GM18909 (cell line): ENCODE data around the gene PCDH9.

ENCODE experiments used
- ATAC-seq: cut with Tn5 transposase; IDR thresholded peaks from one replicate; pipeline ENCODE4 v1.9.1; 2021; ENCODE audit warnings: mild to moderate bottlenecking; ENCODE audit not compliant: unreplicated experiment, poor library complexity

The PCDH9 gene

DNA sequence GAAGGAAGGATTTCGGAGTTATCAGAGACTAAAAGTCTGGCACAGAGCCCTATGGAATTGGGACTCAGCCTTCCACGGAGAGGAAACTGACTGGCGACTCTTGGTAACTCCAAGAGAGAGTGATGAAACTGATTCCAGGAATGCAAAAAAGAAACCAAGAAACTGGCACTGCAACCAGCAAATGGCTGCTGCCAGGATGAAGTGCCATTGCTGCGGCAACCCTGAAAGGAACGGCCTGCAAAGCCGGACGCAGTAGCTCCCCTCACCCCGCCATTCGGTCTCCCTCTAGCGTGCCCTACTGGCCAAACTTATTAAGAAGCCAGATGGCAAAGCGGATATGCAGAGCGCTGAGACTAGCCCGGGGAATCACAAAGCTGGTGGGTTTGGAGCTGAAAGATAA lies 236.0 kb downstream of the PCDH9 start:
- ATAC-seq: peak; percentile 76

DNA sequence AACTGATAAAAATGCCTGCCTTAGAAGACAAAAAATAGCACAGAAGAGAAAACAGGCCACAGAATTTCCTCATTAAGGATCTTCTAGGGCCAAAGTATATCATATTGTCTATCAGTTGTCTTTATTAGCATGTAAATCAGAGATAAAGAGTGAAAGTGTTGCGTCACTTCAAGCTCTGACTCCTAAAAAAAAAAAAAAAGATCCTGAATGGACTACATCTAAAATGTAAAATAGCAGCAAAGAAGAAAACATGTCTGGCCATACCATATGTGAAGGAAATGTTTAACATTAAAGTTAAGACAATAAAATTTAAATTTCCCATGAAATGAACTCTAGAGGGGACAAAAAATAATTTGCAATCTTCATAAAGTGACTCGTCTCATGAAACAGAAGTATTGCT lies 237.4 kb downstream of the PCDH9 start:
- no peak for ATAC-seq

DNA sequence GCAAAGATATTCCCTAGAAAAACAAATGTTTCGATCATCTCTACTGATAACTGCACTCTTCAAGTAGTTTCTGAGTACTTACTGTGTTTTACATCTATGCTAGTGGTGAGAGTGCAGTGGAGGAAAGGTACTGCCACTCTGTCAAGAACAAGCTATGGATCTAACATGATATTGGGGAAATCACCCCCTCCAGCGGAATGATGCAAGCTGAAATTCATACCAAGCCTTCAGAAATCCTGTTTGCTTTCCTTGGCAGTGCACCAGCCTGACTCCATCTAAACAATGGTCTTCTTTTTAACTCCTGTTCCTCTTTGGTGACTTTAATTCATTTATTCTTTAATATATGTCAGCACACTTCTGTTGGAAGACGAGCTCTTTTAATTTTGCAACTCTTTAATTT lies 238.0 kb downstream of the PCDH9 start:
- ATAC-seq: no peak

DNA sequence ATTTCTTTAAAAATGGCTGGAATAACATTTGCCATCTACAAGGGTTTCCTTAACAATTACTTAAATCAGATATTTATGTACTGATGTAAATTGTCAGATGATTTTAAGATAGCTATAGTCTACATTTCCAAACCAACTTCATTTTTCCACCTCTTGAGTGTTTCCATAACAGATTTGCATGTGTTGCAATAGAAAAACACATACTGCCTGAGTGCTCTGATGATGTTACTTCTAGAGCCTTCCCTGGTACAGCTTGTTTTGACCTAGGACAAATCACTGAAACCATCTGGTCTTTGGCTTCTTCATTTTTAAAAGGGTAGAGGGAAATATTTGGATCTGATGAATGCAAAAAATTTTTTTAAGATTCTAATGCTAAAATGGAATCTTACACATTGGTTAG lies 245.9 kb downstream of the PCDH9 start:
- ATAC-seq: no peak

DNA sequence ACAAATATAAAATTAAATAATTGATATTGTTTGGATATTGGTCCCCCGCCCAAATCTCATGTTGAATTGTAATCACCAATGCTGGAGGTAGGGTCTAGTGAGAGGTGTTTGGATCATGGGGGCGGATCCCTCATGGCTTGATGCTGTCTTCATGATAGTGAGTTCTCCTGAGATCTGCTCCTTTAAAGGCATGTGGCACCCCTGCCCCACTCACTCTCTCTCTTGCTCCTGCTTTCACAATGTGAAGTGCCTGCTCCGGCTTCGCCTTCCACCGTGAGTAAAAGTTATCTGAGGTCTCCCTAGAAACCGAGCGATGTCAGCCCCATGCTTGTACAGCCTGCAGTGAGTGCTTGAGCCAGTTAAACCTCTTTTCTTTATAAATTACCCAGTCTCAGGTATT lies 248.2 kb downstream of the PCDH9 start:
- no peak for ATAC-seq

DNA sequence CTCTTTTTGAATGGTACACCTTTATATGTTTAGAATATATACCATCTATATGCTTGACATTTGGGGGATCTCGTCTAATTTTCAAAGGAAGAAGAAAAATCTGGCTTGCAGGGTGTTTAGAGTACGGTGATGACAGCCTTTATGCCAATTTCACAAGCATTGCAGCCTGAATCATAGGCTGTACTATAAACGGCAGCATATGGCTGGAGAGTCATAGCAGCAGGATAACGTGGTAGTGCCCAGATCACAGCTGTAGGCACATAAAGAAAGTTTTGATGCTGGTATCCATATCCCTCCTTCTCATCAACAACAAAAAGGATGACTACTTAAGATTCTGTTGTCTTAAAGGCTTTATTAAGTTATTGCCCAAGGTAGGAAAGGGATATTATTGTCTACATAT lies 253.0 kb downstream of the PCDH9 start:
- no peak for ATAC-seq

DNA sequence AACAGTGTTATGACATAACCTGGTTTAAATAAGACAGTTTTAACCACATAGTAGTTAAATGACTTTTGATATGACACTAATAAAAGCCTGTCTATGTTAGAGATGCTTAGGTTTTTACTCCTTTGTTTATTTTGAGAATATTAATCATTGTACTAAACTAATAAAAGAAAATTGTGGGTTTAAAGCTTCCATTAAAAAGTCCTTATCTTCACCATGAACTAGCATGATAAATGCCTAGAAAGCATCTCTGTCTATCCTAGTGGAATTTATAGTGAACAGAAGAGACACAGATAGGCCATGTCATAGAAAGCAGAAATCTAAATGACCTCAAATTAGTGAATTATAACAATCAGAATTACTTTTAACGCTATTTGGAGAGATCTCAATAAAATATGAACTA lies 255.2 kb downstream of the PCDH9 start:
- no peak for ATAC-seq

DNA sequence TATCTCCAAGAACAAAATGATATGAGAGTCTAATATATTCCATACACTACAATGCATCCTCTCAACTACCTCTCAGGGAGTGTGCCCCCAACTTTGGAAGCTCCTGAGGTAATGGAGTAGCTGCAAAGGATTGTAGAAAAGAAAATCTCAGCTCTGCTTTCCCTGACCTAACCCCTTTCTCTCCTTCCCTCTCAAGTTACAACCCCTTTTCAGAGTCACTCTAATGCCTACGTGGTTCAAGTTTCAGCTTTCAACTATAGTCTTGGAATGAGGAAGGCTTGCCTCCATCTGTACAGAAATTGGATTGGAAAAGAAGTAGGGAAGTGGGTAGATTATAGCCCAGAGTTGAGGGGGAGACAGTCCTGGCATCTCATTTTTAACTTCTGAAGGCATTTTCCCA lies 256.0 kb downstream of the PCDH9 start:
- ATAC-seq: no peak

DNA sequence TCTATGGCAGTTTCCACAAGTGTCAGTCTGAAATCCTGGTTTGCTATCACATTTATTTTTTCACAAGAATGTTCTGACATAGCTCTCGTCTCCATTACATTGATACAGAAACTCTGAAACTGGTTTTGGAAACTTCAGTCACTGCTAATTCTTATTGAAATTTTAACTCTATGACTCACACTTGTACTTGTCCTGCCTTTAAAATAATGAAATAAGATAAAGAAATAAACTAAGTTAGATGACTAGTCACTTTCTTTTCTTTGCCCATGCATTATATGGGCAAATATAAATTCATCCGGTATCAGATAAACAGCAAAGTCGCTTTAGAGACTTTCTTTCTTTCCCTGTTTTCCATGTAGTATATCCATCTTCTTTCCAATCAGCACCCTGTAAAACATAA lies 257.5 kb downstream of the PCDH9 start:
- no peak for ATAC-seq

DNA sequence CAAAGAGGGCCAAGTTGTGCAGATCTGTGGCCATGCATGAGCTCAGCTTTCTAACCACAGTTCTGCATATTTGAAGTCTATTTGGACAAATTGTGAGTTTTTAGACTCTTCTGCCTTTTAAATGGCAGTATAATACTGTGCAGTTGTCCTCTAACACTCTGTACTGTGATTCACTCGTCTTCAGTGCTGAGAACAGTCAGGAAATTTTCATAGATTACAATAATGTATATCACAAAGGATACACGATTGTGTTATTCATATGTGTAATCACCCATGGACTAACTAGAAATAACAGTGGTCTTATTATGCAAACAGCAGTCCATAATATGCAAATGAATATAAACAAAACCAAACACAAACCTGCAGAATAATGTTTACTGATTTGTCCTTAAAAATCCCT lies 259.1 kb downstream of the PCDH9 start:
- no peak for ATAC-seq

DNA sequence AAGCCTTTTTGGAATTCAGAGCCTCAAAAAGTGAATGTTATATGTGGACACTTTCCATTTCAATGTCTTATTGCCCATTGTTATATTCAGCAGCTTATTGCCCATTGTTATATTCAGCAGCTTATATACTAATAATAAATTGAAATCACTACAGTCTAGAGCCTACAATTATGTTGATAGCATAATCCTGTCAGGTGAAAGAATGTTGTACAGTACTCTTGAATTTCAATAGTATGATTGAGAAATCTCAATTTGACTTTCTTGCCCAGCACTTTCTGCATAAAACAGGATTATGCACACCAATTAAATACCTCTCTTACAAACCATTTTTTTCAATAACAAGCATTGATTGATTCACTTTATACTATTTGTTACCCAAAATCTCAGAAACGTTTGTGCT lies 260.8 kb downstream of the PCDH9 start:
- ATAC-seq: no peak

DNA sequence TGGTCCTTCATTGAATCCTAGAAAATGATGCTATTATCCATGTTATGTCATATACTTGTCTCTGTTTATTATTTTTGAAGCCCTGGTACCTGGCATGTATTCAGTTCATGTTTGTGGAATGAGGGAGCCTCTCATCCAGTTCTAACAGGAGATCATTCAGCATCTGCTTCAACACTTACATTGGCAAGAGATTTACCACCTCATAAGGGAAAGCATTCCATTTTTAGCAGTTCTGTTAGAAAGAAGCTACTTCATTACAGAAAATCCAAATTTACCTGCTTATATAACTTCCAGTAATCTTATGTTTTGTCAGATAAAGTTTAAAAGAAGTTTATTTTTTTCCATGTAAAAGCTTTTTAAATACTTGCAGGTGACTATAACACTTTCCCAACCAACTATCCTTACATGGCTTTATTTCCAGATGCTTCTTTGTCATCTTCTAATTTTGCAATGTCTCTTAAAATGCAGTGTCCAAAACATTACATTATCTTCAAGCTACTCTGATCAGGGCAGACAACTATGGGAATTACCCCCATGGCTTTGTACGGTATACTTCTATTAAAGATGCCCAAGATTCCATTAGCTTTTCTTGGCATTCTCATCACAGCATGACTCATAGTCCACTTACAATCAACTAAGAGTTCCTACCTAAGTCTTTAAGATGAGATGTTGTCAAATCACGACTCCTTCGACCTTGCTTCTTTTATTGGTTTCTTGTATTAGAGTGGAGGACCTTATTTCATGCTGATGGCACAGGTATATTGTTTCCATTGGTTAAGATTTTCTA lies 262.1 kb downstream of the PCDH9 start:
- no peak for ATAC-seq

DNA sequence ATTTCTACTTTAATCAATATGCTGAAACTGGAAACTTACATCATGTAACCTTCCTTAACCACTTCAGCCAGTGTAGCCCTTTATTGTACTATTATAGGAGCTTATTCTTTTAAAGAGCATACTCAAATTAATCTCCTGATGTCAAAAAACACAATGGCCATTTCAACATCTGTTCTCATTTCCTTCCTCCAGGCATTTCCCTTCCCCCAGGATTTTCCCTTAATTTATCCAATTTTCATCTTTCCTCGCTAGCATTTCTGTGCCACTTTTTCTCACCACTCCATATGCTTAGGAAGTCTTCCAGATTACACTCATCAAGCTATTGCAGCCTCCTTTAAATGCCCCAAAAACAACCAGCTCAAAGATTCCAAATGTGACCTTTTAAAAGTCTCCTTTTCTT lies 265.0 kb downstream of the PCDH9 start:
- ATAC-seq: no peak

DNA sequence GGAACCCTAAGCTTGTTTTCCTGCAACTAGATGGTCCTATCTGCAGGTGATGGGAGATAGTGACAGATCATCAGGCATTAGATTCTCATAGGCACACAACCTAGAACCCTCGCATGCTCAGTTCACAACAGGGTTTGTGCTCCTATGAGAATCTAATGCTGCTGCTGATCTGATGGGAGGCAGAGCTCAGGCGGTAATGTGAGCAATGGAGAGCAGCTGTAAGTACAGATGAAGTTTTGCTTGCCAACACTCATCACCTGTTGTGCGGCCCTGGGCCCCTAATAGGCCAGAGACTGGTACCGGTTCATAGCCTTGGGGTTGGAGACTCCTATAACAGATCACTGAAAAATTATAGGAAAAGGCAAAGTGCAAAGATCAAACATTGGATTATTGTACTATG lies 267.2 kb downstream of the PCDH9 start:
- no peak for ATAC-seq

DNA sequence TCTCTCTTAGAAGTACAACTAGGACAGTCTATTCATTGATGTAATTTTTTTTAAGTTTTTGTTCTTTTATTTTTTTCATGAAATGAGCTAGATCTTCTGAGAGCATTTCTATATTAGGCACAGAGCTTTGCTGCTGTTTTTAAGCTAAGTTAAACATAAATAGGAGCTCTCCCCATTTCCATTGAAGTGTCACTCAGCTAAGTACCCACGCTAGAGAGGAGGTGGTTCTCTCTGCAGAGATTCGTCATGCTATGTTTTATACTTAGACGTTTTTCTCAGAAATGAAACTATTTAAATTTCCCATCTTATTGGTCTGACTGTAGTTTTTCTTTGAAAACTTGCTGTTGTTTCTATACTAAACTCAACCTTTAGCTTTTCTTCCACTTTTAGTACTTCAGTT lies 271.5 kb downstream of the PCDH9 start:
- ATAC-seq: peak; percentile 71

DNA sequence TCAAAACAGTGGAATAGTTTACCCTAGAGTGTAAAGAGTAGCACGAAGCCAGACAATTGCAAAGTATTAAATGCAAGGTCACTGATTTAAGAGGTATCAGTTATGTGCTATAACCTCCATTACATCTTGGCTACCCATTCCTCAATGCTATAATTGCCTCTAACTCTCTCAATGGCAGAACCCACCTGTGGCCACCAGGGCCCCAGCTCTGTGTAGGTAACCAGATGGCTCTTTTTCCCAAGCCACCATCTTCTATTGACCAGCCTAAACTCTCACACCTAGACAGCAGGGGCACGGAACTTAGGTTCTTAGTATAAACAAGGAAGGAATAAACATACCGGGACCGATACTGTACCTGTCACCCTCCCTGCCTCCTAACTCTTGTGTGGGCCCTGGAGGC lies 277.6 kb downstream of the PCDH9 start:
- no peak for ATAC-seq

DNA sequence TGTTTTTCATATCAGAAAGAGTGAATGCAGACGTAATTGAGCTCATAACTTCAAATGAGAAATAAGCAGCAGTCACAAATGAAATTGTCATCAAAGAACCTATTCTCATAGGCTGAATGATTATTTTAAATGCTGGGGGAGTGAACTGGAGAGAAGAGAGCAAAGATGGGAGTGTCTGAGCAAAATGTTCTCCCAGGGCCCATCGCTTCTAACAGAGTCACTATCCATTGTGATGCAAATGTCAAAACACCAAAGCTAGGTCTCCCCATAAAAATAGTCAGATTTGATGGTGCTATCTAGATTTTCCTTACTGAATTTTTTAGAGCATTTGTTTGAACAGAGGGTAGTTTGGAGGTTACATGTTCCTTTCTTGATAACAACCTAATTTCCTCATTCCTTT lies 278.7 kb downstream of the PCDH9 start:
- no peak for ATAC-seq

DNA sequence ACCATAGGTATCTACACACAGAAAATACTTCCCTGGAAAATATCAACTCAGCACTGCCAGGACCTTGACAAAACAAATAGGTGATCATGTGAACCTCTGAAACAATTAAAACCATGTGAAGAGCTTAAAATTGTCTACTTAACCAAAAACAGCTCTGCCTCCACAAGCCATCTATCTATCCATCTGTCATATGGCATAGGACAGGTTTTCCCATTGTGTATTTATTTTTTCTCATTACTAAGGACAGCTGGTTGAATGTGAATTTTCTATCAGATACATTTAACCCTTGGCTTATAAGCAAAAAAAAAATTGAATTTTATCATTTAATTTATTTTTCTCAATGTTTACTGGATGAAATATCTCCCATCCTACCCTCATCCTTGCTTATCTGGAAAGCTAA lies 279.5 kb downstream of the PCDH9 start:
- ATAC-seq: no peak

DNA sequence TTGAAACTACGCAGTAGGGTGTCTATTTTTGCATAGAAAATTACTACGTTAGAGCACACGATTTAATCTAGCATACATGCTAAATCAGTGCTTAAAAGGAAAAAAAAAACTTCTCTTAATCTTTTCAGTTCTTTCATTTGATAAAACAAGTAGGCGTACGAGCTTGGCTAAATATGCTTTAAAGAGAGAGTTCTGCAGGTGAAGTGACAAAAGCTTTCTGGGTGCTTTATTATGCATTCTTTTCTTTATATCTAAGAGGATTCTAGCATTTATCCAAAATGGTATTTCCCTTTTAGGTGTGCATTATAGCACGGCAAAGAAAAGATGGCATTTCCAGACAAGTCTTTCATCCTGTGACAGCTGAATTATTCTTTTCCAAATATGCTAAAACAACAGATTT lies 281.2 kb downstream of the PCDH9 start:
- ATAC-seq: no peak

DNA sequence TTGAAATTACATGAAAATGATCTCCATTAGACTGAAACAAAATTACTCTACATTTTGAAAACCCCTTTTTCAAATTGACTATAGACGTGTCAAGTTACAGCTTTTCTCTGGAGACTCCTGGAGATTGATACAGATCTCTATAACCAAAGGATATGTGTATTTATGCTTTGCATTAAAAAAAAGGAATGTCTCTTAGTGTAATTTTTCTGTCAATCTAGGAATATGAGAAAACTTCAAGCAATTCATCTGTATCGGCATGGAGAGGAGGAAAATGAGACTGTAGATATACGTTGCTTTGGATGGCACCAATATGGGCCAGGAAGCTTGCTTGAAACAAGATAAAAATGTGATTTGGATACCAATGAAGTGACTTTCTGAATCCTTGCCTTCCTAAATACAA lies 286.6 kb downstream of the PCDH9 start:
- ATAC-seq: no peak

DNA sequence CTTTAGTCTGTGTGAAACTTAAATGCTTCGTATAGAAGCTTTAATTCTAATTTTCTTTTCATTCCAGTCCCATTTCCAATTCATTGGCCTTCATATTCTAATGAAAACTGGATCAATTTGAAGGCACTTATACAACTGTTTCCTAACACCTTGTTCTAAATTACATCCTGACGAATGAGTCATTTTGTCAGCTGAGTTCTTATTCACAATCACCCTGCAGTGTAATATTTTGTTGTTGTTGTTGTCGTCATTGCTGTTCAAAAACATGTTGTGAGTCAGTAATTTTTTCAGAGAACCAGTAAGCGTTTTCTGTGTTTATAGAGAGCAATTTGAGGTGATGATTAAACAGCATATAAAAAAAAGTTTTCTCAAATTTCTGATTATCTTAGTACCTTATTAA lies 290.0 kb downstream of the PCDH9 start:
- ATAC-seq: no peak

DNA sequence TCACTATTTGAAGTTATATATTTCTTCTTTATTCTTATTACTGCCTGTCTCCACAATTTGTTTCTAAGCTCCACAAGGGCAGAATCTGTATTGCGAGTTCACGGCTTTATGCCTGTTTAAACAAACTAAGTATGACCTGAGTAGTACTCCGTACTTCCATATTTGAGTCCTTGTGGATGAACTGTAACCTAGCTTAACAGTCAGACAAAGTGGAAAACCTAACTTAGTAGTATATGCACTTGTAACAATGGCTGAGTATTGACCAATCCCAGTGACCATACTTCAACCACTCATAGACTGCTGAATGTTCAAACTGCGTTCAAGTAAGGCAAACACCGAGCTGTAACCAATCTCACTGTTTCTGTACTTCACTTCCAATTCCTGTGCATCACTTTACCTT lies 292.7 kb downstream of the PCDH9 start:
- no peak for ATAC-seq

DNA sequence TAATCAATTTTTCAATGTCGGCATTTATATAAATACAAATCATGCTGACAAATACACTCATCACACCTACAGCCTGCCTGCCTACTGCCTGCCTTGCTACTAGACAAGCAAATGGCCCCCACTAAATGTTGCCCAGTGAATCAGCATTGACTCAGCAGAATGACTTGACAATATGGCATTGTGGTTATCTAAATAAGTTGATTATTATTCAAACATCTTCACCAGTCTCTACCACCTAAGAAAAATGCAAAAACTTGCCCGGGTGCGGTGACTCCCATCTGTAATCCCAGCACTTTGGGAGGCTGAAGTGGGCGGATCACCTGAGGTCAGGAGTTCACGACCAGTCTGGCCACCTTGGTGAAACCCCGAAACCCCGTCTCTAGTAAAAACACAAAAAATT lies 296.1 kb downstream of the PCDH9 start:
- ATAC-seq: no peak
